ENCODE results near the gene SPDEF.

The SPDEF gene

DNA sequence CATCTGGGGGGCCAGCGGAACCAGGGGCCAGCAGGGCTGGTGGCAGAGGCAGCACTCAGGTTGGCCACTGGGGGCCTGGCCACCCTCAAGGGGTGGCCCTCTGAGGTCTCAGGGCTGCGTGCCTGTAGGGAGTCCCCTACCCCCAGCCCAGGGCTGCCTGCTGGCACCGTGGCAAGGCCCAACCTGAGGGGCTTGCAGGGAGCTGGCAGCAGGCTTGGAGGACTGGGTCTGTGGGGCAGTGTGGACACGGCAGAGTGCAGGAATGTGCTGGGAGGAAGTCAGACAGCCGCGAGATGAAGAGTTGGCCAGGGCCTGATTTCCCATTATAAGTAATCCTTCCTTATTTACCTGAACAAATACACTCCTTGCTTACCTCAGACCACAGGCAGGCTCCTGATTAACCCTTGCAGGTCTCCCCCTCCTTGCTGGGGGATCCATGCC, at the start of gene SPDEF:
SPDEF (minus strand) TSS at position 299 of the 441 bp plus-strand sequence. CDS start 11,874 bp downstream, outside the sequence.
- no peak for DNase-seq

DNA sequence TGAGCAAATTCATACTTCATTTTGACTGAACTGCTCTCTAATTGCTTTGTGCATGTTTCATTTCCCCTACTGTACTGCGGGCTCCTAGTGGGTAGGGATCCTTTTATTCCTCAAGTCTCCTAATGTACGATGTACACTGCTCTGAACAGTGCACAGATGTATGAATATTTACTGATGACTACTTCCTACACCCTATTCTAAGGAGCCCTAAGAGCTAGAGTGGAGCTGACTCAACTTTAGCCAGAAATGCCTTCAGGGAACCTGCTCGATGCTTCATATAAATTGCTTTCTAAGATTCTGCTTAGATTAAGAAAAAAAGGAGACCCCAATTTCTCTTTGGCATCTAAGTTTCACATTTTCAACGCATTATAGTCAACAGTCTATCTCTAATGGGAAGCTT, 47.6 kb upstream of the SPDEF start:
- no peak for DNase-seq

DNA sequence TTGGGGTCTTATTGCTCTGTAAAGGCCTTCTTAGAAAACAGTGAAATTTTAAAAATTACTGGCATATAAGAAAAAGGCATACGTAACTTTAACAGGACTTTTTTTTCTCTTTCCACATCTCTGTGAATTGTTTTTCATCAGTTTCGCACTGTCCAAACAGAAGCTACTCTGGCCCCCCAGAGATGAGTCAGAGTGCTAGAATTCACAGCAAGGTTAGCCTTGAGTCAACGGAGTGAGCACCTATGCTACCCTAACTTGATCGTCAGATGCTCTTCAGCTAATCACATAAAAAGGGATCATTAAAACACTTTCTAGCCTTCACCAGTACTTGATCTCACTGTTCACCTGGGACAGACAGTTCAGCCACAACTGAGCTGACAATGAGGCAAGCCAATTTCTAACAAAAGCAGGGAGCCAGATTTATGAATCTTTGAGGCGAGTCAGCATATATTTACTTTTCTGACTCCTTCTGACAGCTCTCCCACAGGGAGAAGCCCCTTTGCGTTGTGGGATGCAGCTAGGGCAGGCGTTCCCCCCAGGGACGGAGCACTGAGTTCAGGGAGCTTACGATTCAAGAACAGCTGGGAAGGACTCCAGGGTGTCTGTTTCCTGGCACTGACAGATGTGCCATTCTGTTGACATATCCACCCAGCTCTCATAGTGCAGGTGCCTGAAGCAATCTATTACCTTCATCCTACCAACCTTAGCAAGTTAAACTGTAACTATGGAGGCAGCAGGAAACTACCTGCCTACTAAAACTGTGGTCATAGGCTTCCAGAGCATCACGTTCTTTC, 46.4 kb upstream of the SPDEF start:
- no peak for DNase-seq

DNA sequence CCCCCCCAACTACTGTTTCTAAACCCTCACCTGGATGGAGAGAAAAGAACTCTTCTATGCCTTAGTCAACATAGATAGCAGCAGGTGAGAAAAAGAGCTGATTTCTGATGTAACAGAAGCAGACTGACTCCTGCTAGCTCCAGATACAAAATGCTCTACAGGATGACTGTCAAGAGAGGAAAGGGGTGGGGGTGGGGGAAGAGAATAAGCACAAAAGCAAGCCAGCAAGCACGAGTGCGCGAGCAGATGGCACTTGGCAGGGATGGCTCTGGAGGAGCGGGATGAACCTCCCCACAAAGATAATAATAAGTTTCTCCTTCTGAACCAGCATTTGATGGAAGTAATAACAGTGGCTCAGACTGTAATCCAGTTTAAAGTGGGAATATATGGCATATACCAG, 45.6 kb upstream of the SPDEF start:
- DNase-seq = no peak

DNA sequence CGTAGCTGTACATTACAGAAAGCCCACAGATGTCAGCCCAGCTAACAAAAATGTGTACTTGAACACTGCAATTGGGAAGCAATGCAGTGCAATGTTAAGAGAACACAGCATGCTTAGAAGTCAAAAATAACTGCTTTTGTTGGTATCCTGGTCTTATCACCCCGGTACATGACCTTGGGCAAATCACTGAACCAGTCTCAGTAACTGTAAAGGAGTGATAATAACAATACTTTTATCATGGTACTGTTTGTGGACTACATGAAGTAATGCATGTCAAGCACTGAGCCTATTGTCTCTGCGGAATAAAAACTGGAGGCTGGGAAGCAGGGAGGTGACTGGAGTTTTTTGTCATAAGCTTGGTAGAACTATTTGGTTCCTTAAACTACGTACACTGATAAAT, 44.7 kb upstream of the SPDEF start:
- no peak for DNase-seq

DNA sequence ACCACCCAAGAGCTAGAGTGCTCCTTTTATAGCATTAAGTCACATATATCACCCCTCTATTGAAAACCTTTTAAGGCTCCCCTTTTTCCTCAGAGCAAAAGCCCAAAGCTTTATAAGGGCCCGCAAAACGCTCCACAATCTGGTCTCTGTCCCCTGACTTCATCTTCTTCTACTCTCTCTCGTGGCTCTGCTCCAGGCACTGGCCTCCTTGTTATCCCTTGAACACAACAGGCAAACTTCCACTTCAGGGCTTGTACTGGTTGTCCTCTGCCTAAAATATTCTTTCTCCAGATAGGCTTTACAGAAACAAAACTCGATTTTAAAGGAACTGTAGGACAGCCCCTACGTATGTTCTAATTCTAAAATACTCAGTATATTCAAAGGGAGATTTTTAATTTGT, 44.0 kb upstream of the SPDEF start:
- no peak for DNase-seq

DNA sequence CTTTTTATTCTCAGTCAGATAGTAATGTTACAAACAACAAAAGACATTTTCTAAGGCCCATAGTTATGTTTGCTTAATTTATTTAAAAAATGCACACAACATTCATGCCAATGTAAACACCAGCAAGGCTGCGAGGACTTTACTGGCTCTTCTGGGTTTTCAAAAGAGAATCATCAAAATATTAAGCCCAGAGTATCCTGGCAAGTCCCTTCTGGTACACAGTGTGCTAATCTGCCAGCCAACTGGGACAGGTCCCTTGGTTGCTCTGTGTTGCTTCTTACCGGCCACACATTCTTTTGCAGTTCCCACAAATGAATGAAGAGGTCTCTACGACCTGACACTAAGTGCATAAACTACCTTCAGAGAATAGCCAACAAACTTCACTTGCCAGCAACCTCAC, 42.6 kb upstream of the SPDEF start:
- DNase-seq = no peak

DNA sequence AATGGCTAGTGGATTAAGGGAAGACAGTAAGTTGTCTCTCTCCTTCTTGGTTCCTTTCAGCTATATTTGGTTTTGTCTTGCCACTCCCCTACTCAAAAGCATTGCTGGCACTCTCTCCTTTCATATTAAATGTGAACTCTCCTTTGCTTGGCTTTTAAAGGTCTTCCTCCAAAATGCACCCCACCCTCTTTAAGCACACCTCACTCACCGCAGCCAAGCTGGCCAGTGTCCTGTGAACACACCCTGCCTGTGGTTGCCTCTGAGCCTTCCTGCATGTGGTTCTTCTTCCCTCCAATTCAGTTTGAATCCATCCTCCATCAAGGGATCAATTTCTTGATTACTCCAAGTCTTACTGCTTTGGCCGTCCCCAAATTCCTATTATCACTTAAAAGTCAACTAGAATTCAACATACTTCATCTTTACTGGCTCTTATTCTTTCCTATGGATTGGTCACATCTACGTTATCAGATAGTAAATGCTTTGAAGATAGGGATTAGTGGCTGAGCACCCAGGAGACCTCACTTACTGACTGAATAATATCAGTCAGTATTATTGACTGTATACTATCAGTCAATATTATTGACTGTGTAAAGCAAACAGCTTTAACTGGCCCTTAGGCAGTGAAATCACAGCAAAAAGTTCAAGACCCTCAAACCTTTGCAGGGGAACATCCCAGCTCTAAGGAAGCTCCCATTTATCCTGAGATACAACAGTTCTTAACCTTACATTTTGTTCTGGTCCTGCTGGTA, 41.6 kb upstream of the SPDEF start:
- DNase-seq = no peak

DNA sequence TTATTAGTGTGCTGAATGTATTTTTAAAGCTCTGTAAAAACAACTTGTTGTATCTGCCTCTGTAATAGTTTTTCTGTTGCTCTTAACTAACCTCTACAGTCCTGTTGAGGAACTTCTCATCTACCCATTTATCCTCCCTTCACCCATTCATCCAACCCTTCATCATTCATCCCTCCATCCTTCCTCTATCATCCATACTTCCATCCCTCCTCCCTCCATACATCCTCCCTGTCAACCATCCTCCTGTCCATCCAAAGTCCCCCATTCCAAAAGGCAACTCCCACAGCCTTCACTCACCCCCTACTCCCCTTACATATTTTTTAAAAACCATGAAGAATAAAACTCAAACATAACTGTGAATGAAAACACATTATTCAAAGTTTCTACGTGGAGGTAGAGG, 40.7 kb upstream of the SPDEF start:
- no peak for DNase-seq

DNA sequence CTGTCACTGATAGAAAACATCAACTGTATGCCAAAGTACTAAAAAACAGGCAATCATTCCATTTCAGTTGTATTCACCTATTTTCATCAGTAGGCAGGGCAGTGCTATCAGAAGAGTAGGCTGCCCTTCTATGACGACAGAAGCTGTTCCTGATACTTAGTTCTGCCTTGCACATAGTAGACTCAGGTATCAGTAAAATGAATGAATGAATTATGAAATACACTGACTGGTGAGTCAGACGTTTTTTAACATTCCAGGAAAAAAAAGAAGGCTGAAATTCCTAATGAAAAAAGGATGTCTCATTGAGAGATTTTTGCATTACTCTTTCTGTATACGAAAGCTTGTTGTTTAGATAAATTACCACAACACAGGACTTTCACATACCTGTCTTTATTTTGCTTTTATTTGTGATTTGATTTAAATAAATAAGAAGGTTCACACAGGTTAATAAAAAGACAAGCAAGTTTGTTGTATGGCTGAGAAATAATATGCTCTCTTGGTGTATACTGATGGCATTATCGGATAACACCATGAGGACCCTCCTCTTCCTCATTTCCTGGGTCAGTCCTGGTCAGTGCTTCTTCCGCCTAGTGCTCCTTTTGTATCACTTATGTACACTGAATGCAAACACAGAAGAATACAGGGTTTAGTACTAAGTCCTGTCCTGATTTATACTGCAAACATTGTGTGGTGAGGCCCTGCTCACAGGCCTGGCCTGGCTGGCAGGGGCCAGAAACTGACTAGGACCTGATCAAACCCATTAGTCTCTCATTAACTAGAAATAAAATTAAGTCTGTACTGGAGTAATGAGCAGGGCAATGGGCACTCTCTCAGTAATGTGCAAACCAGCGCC, 39.4 kb upstream of the SPDEF start:
- no peak for DNase-seq

DNA sequence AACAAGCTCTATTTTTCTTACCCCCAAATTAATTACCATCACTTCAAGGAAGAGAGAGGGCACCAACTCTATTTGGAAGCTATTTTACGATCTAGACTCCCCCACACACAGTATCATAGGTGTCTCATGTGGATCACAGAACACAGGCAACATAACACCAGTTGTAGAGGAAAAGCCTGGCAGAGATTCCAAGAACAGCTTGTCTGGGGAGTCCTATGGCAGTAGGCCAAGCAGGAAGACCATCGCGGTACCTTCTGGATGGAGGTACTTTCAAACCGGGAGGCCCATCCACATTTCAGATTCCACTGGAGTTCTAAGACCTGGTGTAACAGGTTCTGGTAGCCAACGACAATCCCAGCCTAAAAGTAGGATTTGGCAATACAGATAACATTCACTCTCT, 37.6 kb upstream of the SPDEF start:
- no peak for DNase-seq

DNA sequence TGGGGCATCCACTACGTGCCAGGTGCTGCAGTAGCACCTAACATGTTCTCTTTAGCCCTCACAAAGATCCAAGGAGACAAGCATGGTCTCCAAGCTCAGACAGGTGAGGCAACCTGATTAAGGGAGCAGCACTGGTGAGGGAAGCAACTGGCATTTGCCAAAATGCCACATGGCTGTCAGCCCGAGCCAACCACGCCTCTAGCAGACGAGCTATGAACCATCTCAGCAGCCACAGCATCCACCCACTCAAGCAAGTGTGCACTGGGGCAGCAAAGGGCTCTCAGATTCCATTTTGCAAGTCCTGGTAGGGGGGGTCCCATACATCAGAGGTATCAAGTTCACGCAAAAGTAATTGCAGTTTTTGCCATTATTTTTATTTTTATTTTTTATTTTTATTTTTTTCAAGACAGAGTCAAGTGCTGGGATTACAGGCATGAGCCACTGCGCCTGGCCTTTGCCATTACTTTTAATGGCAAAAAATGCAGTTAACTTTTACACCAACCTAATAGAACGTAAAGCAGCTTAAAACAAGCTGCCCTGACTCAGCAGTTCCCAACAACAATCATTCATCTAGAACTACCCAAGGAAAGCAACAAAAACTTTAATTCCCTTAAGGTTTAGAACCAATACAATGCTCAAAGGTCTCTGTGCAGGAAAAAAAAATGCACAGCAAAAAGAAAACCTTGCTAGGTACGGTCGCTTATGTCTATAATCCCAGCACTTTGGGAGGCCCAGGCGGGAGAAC, 36.3 kb upstream of the SPDEF start:
- no peak for DNase-seq

DNA sequence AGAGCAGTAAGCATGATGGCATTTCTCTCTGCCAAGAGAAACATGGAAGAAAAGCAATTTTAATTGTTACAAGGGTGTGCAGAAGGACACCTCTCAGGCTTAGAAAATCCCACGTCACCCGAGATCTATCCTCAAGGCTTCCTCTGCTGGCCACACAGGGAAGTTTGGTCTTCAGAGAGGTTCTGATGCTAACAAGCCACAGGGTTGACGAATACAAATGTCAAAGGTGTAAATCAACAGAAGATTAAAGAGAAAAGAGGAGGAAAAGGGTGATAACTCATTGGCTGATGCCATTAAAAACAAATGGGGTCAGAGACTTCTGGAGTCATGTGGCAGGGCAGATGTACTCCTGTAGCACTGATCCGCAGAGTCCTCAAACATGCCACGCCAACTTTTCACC, 33.6 kb upstream of the SPDEF start:
- DNase-seq = no peak

DNA sequence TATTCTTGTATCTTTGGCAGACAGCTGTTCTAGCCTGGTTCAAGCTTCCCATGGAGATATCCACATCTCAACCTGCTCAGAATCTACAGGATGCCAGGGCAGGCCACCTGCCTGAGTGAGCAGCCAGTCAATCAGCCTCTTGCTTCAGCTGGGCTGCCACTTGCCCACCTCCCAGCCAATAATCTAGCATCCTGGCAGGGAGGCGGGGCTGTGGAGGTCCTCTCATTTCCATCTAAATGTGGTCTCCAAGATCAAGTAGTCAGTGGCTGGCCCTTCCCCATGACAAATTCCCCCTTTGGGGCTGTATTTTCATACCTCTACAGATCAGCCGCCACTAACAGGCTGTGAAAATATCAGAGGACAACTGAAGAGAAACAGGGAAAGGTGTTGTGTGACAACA, 33.0 kb upstream of the SPDEF start:
- no peak for DNase-seq

DNA sequence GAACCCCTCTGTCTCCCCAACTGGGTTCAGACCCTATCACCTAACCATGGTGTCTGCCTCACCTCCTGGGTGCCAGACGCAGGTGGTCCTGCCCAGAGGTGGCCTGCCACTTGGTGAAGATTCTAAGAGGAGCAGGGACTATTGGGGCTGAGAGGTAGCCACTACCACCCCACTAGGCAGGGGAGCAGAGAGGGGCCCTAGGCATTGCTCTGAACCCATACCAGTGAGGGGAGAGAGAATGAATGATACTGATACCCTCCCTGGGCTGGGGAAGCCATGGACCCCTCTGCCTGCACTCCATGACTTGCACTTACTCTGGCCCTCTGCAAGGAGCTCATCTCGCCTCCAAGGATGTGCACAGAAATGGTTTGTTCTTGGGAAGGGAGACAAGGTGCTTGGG, 31.7 kb upstream of the SPDEF start:
- DNase-seq = no peak

DNA sequence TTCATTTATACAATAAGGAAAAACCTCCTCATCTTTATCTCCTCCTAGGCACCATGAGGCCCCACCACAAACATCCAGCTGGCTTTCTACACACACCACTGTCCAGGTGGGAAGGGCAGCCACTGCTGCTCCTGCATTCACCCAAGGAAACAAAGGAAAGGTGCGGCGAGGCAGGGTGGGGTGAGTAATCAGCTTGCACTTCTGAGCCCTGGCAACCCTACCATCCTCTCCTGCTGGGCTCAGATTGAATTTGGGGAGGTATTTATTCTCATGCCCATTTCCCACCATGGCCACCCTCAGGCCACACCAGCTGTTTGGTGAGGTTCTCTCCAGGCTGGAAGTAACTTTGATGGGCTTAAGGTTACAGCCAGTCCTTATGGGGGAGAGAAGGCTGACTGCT, 31.2 kb upstream of the SPDEF start:
- no peak for DNase-seq

DNA sequence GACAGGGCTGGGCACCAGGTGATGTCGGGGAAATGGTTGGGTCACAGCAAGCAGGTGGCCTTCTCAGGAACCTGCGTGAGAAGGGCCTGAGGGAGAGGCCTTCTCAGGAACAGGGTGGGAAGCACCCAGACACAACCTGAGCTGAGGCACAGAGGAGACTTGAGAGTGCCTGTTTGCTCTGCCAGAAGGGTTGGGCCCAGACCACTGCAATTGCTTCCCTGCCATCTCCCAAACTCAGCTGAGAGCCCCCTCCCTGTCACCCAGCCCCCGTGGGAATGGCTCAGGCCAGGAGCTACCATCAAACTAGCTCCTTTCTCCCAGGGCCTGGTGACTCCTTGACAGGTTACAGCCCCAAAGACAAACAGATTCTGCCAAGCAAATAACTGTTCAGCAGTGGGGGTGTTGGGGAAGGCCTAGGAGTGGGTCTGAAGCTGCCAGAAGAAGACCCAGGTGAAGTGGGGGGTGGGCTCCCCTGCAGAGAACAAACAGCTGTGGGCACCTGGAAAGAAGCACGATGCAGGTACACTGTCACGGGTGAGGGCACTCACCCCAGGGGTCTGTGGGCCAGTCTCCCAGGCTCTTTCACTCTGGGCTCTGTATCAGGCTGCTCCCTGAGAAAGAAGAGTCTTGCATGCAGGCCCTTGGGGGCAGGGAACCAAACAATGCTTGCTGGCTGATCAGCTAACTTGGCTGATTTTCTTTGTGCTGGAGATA, 30.4 kb upstream of the SPDEF start:
- DNase-seq = no peak

DNA sequence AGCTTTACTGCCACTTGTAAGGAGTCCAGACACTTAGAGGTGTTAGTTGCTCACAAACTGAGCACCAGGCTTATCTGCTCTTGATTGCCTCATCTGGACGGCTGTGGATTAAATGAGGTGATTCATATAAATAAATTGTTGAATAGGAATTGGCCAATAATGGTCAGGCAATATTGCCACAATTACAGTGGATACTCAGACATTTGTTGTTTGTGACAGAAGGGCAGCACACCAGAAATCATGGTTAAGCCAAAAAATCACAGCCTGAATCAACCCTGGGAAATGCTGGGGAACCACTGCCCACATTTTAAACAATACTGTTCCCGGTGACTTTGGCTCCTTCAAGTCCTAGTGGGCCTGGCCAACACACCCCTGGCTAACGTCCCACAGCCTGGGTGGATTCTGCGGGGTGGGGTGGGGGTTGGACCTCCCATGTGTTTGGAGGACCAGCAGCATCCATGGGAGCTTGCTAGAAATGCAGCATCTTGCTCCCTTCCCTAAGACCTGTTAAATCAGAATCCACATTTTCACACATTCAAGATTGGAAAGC, 29.5 kb upstream of the SPDEF start:
- DNase-seq = no peak

DNA sequence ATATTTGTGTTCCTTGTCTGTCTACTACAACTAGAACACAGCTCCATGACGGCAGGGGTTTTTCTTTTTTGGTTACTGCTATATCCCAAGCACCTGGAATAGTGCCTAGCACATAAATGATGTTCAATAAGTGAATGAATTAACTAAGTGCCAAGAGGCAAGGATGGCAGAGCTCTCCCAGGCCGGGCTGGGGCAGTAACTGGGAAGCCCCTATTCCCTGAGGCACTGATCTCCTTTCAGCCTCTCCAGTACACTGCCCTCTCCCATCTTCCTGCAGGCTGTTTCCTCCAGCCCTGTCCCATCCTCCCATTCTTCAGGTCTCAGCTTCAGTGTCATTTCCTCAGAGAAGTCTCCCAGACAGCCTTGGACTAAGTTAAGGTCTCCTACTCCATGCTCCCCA, 29.0 kb upstream of the SPDEF start:
- no peak for DNase-seq

DNA sequence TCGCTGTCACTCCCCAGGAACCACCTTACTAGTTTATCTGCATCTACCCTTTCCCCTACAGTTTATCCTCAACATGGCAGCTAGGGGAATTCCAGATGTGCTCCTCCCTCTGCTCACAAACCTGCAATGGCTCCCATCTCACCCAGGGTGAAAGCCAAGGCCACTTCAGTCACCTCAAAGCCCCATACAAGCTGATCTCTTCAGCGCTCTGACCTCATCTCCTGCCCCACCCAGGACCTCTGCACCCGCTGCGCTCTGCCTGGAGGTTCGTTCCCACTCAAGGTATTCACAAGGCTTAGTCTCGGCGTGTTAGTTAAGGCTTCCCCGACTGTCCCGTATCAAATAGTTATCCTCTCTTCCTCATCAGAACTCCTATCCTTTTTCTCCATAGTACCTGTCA, 28.6 kb upstream of the SPDEF start:
- no peak for DNase-seq

DNA sequence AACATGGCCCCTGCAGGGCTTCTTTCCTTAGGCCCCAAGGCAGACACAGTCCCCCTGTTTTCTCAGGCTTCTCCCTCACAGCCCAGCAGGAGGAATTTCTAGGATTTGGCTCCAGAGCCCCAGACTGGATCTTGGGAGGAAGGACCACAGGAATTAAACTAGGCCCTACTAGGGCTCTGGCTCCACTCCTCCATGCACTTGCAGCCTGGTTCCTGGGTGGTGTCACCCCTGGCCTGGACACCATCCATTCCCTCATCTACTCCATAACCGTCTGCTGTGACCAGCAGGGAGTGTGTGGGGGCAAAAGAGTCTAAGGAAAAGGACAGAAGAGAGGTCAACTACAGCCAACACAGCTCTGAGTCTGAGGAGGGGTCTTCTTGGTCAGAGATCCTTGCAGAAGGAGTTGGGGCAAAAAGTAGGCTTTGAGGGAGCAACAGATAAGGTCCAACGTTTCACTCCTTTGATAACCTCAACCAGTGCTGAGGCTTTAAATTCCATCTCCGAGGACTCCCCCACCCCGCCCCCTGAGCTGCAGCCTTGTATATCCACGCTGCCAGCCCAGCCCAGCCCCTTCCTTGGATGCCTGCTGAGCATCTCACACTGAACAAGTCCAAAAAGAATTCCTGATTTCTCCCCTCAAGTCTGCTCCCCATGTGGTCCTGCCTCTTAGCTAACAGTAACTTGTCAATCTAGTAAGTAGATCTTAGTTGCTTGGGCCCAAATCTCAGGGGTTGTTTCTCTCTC, 27.9 kb upstream of the SPDEF start:
- no peak for DNase-seq
